Islet precursor cell (in vitro differentiated cells): Measurements from ENCODE around the gene TAS2R30.

Experiments
- DNase-seq: peaks from one replicate; pipeline ENCODE4 v3.0.0-alpha.2; 2018

The TAS2R30 gene, protein sequence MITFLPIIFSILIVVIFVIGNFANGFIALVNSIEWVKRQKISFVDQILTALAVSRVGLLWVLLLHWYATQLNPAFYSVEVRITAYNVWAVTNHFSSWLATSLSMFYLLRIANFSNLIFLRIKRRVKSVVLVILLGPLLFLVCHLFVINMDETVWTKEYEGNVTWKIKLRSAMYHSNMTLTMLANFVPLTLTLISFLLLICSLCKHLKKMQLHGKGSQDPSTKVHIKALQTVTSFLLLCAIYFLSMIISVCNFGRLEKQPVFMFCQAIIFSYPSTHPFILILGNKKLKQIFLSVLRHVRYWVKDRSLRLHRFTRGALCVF

GRCh38 chr12:11134305-11134704, at the start of gene TAS2R30:
Gene TAS2R30 (minus strand): TSS chr12:11134644. CDS start chr12:11134244, 400 bp downstream.
- DNase-seq, result no peak

DNA sequence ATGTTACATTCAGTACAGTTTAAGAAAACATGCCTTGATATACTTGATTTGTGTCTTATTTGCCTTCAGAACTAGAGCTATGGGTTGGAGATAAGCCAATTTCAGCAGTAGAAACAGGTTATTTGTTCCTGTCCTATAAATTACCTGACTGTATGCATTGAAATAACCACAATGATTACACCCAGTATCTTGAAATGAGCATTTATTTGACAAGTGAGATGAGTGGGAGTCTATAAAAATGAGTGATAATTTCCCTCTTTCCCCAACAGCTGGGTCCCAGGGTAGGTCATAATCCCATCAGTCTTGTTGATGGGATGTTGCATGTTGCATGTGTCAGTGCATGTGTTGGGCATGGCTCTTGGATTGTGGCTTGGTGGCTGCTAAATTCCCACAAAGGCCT, 48.6 kb upstream of the TAS2R30 start:
- DNase-seq, result no peak

DNA sequence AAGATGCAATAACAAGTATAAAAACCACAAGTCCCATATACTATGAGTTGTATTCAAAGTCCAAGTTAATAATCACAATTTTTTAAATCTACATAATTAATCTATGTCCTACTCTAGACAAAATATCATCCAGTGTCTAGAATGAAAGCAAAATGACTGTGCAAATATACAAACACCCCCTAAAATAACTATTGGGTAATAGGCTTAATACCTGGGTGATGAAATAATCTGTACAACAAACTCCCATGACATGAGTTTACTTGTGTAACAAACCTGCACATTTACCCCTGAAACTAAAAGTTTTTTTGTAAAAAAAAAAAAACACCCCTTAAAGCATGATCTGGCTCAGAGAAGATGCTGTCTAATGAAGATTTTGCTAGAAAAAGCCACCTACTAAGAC, 48.1 kb upstream of the TAS2R30 start:
- DNase-seq, result no peak

DNA sequence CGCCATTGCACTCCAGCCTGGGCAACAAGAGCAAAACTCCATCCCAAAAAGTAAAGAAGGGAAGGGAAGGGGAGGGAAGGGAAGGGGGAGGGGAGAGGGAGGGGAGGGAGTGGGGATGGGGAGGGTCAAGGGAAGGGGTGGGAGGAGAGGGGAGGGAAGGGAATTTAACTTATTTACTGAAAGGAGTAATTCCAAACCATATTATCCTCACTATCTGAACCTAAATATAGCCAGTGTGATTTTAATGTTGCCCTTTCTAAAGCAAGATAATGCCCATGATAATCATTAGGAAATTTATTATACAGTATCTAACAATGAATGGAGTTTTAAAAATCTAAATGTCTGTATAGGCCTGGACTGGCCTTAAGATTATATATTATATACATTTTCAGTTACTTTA, 43.8 kb upstream of the TAS2R30 start:
- DNase-seq, result no peak

GRCh38 chr12:11174022-11174421, 39.6 kb upstream of the TAS2R30 start:
- no peak for DNase-seq

DNA sequence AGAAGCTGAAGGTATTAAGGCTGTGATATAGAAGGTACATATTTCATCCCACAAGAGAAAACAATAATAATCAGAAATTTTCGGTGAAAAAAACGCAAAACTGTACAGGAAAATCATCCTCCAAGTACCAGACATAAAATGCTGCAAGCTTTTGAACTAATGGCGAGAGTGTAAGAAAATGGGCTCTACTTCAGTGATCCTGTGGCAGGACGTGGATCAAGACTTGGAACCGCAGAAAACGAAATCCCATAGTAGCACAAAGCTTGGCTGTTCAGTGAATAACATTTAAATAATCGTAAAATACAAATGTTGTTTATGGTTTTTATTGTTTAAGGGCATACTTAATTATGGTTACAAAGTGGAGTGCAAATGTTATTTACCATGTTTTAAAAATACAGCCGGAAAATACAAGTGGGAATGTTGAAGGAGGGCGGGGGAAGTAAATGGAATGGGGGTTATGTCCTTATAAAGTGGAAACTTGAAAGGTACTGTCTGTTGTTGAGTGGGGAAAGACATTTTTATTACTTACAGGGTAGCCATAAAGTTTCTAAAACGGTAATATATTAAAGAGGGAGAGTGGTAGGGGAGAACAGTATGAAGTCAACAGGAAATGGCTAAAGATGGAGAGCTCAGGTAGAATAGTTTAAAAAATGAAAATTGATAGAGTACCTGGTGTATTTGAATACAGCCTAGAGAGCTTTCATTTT, 37.7 kb upstream of the TAS2R30 start:
- no peak for DNase-seq

DNA sequence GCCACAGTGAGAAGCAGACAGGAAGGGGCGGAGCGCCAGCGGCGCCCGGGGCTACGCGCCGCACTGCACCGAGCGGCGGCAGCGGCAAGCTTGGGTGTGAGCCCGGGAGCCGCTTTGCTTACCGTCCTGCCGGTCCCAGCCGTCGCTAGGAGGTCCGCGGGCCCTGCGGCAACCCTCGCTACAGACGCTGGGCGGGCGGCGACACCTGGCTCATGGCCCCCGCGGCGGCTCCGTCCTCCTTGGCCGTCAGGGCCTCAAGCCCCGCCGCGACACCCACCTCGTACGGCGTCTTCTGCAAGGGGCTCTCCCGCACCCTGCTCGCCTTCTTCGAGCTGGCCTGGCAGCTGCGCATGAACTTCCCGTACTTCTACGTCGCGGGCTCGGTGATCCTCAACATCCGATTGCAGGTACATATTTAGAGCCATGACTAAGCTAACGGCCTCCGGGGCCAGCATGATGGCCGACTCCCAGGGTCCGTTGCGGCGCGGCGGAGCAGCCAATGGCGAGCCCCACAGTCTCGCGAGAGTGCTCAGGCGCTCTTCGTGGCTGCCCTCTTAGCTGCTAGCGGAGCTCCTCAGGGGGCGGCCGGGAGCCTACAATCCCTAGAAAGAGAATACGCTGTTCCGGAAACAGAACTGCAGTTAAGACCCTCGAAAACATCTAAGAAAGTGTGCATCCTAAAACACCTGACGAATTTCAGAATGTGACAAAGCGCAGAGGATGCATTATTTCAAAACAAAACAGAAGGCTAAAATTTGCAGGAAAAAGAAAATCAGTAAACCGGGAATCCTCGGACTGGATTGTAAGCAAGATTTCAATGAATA, 36.9 kb upstream of the TAS2R30 start, which contains the start of gene SMIM10L1:
SMIM10L1 (plus strand) TSS at position 50 of the 824 bp plus-strand sequence; CDS start at position 213, 163 bp downstream.
- DNase-seq, result peak; percentile 98

DNA sequence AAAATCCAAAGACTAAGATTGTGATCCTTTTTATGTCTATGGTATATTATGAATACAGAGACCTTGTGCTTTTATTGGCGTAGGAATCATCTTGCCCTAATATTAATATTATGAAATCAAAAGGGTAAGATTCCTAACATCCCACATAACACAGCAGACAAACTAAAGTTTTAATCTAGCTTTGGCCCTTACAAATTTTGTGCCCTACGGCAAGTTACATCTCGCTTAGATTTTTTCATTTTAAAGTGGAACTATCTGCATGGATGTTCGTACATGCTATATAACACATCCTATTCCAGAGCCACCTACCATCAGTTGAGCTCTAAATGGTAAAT, 36.3 kb upstream of the TAS2R30 start:
- no peak for DNase-seq

DNA sequence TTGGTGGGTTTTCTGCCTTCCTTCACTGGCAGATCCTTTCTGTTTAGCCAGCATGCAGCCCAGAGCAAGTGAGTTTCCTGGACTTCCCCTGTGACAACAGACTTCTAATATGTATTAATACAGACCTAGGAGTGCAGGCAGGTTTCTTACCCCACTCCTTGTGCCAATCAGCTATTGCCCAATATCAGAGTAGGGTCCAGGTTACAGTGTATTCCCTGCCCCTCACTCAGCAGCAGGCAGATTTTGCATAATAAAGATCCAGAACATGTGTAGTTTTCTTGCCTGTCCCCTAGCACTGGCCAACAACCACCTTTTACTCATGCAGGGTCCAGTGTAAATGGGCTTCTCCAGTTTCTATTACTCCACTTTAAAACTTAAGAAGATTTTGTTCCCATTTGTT, 31.9 kb upstream of the TAS2R30 start:
- DNase-seq, result no peak

DNA sequence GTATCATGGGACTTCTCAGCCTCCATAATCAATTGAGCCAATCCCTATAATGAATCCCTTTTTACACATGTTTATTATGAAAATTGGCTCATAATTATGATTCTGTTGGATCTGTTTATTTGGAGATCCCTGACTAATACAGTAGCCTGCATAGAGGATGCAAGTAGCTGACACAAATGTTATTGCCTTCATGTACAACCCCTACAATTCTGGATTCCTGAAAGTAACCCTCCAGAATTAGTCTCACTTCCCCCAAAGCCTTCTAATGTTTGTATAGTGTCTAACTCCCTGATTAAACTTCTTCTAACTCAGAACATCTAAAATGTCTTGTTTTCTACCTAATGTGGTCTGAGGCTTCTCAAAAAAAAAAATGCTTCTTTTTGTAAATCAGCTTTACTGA, 29.9 kb upstream of the TAS2R30 start:
- no peak for DNase-seq

DNA sequence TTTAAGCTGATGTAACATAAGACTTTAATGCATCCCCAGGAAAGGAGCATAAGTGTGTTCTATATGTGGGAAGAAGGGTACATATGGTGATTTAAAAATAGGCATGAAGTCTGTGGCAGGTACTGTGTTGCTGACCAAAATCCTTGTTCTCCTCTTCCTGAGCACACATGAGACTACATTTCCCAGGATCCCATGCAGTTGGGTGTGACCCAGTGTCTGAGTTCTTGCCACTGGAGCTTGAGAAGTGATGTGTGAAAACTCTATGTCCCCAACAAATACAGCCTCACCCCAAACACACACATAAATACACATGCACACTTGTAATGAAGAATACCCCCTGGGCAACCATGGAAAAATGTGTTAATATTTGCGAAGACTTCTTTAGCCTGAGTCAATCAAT, 28.1 kb upstream of the TAS2R30 start:
- DNase-seq, result no peak

DNA sequence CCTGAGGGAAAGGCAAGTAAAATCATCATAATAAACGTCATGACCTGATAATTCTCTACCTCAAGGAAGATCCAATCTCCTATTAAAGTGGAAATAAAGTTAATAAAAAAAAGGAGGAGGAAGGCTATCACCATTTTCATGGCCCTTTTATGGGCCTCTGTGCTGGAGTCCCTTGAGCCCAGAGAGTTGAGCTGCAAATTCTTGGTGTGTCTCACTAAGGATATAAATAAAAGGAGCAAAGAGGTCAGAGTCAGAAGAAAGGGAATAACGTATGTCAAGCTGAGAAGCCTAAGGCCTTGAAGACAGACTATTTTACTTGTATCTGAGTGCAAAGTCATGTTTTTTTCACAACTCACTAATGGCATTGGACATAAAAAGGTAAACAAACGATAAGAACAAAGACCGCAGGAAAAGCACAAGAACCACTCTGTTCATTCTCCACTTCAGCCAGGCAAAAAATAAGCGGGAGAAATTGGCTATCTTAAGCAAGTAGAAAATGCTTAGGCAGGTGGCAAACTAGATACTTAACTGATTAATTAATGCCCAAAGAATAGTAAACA, 24.5 kb upstream of the TAS2R30 start:
- no peak for DNase-seq

DNA sequence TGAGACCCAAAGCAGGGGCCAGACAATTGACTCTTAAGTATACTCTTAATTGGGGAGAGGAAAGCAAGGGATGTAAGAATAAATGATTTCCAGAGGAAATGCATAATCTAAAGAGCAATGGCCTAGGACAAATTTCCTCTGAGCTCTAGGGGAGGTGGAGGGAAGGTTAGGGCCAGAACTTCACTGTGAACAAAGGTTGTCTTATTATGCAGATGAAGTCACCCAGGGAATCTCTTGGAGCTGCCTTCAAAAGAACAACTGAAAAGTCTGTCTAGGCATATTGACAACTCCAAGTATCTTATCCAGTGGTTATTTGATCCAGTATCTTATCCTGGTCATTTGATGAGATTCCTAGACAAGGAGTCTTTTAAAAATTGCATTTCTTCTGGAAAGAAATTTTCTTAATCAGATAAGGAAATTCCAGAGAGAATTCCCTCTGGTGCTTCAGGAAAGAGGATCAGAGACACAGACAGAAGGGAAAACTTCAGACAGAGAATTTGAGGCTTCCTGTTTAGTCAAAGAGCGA, 20.0 kb upstream of the TAS2R30 start:
- no peak for DNase-seq

DNA sequence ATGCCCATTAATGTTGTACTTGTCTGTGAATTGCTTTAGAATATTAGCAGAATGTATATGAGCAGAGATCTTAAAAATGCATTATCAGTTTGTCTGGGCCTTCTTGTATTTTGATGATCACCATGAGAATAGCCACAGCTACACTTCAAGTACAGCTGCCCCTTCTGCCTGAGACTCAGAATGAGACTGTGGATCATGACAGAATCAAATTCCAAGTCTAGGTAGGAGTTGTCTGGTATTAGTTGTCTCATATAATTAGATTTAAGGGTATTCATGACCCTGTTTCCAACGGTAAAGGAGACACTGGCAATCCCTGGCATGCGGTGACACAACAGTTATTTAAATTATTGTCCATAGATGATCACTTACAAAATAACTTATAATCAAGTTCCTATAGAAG, 18.3 kb upstream of the TAS2R30 start:
- DNase-seq, result no peak

DNA sequence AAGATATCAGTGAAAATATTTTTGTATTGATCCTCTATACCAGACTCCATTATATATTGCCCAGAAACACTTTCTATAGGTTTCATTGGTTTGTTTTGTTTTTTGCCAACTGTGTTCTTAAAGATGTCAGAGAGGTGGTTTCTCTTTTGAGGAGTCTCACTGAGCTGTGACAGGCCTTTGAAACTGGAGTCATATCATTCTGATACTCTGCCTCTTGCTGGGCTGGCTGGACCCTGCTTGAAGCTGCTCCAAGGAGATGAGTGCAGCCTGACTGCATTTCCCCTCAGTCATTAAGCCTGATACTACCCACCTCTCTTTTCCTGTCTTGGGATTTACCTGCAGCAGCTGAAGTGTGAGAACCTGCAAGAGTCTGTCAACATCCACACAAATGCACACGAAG, 16.4 kb upstream of the TAS2R30 start:
- DNase-seq, result no peak

GRCh38 chr12:11147420-11147819, 13.0 kb upstream of the TAS2R30 start:
- no peak for DNase-seq

DNA sequence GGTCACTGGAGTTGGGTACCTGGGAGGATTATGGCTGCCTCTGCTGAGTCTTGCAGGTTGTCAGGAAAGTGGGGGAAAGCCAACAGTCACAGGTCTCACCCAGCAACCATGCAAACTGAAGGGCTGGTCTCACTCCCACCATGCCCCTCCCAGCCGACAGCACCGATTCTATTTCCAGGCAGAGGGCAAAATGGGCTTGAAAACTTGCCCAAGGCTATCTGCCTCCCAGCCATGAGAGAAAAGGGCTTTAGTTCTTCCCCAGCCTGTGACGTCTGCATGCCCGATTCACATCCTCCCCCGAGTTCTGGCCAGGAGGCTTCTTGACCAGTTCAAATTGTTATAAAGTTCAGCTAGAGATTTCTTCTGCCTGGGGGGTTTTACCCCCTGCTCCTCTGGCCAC, 9.9 kb upstream of the TAS2R30 start:
- no peak for DNase-seq

GRCh38 chr12:11143352-11143751, 8.9 kb upstream of the TAS2R30 start:
- DNase-seq, result no peak

- no peak for DNase-seq
These were observed 1.6 kb upstream of the TAS2R30 start for GRCh38 chr12:11136075-11136474.

DNA sequence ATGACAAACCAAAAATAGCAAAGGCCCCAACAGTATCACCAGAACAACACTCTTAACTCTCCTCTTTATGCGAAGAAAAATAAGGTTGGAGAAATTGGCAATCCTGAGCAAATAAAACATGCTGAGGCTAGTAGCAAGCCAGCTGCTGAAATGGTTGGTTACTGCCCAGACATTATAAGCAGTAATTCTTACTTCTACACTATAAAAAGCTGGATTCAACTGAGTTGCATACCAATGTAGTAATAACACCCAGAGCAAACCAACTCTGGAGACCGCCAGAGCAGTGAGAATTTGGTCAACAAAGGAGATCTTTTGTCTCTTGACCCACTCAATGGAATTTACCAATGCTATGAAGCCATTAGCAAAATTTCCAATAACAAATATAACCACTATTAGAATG, 628 bp downstream of the TAS2R30 start:
- no peak for DNase-seq

- no peak for DNase-seq
These were observed 1.3 kb downstream of the TAS2R30 start for GRCh38 chr12:11133162-11133561.

- DNase-seq, result no peak
These were observed 3.4 kb downstream of the TAS2R30 start for GRCh38 chr12:11130999-11131398.

DNA sequence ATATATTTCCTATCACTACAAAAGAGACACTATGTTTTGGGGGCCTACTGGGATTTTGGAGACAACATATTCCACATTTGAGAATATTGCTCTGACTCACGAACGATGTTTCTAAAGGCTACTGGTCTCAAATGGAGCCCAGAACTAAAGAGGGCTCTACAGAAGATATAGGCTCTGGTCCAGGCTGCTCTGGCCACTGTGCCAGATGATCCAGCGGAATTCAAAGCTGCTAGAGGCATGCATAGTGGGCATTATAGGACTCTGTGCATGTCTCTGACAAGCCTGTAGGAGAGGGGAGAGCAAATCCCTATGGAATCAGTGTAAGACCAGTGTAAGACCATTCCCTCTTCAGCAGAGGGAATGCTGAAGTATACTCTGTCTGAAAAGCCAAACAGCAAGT, 4.1 kb downstream of the TAS2R30 start:
- no peak for DNase-seq
